Activated naive CD4-positive, alpha-beta T cell treated with anti-CD3 and anti-CD28 coated beads for 36 hours (primary cell): ENCODE data around the gene SREBF2. TPM values are rescaled to one million over a fixed set of nuclear protein-coding genes. Genes with fewer than 3 reads are reported as not detected.

Experiments used
- CTCF ChIA-PET: fragments of 350-600 bp; sonication (Branson Sonifier 250); formaldehyde crosslinking; loops from one replicate; lab custom pipeline; 2021; ENCODE audit warnings: antibody characterized with exemption; lab: Charles Lee
- DNase-seq: peaks from one replicate; pipeline ENCODE4 v3.0.0-alpha.2; 2020
- H3K27ac Mint-ChIP-seq: one replicate; pipeline ENCODE4 v1.8.0; 2021; ENCODE audit warnings: mild to moderate bottlenecking, mixed read lengths
- H3K27me3 Mint-ChIP-seq: one replicate; pipeline ENCODE4 v1.8.0; 2021; ENCODE audit warnings: low read depth, mixed read lengths
- H3K36me3 Mint-ChIP-seq: one replicate; pipeline ENCODE4 v1.8.0; 2021; ENCODE audit warnings: low read depth, mixed read lengths
- H3K4me1 Mint-ChIP-seq: one replicate; pipeline ENCODE4 v1.8.0; 2021; ENCODE audit warnings: low read depth, mixed read lengths
- H3K4me3 Mint-ChIP-seq: one replicate; pipeline ENCODE4 v1.8.0; 2021; ENCODE audit warnings: mild to moderate bottlenecking, moderate library complexity, mixed read lengths
- H3K9me3 Mint-ChIP-seq: one replicate; pipeline ENCODE4 v1.8.0; 2021; ENCODE audit warnings: mixed read lengths
- intact Hi-C: fragments of 100-400 bp; cut with micrococcal nuclease; formaldehyde crosslinking; loops from one replicate; pipeline ENCODE4 v1.15.1; 2023
- total RNA-seq, 2 experiments: library from RNA; stranded (reverse); gene quantifications; one replicate each; pipeline ENCODE4 v1.2.3, GENCODE V29; 2021

SREBF2 gene
- total RNA-seq, 2 experiments from 2014 or later: 143 to 147 TPM

- H3K36me3 Mint-ChIP-seq: peaks cover 56% of the 10 kb centered on the region
- DNase-seq: no peak
- no peak overlapping the region for H3K27ac Mint-ChIP-seq
- intact Hi-C loops: no loop called here
- CTCF ChIA-PET: no interaction called here
- H3K4me3 Mint-ChIP-seq: no peak overlapping the region
- H3K27me3 Mint-ChIP-seq: no peaks in the 10 kb centered on the region
- H3K9me3 Mint-ChIP-seq: no peaks in the 10 kb centered on the region
- H3K4me1 Mint-ChIP-seq: no peaks in the 10 kb centered on the region
These were observed 58.5 kb downstream of the SREBF2 start for GRCh38 chr22:41891407-41891806.

- intact Hi-C loops: no loop called here
- Mint-ChIP-seq H3K4me1 (no peaks in the 10 kb centered on the region), H3K4me3 (no peak overlapping the region), H3K27ac (peak overlapping the region; percentile 41), H3K27me3 (no peaks in the 10 kb centered on the region), H3K36me3 (peaks cover 52% of the 10 kb centered on the region), H3K9me3 (no peaks in the 10 kb centered on the region)
- no peak for DNase-seq
- CTCF ChIA-PET: no interaction called here
These were observed 59.8 kb downstream of the SREBF2 start for GRCh38 chr22:41892721-41893120.

GRCh38 chr22:41893591-41894375, 60.9 kb downstream of the SREBF2 start:
- H3K9me3 Mint-ChIP-seq: no peaks in the 10 kb centered on the region
- intact Hi-C loops: no loop called here
- H3K27ac Mint-ChIP-seq: no peak overlapping the region
- no peaks in the 10 kb centered on the region for H3K4me1 Mint-ChIP-seq
- no peaks in the 10 kb centered on the region for H3K27me3 Mint-ChIP-seq
- no peak for DNase-seq
- H3K36me3 Mint-ChIP-seq: peaks cover 49% of the 10 kb centered on the region
- no peak overlapping the region for H3K4me3 Mint-ChIP-seq
- CTCF ChIA-PET: interaction anchor here (0.7 kb wide), 2 partner anchors 31 to 71 kb away, joined by 3 read pairs; no protein-coding TSS in a partner anchor

- intact Hi-C loops: no loop called here
- no peak overlapping the region for H3K4me3 Mint-ChIP-seq
- H3K27me3 Mint-ChIP-seq: no peaks in the 10 kb centered on the region
- CTCF ChIA-PET: no interaction called here
- peaks cover 41% of the 10 kb centered on the region for H3K36me3 Mint-ChIP-seq
- no peak for DNase-seq
- no peaks in the 10 kb centered on the region for H3K9me3 Mint-ChIP-seq
- peak overlapping the region; percentile 41 for H3K27ac Mint-ChIP-seq
- H3K4me1 Mint-ChIP-seq: no peaks in the 10 kb centered on the region
These were observed 65.7 kb downstream of the SREBF2 start for GRCh38 chr22:41898645-41899044.

- peaks cover 40% of the 10 kb centered on the region for H3K36me3 Mint-ChIP-seq
- intact Hi-C loops: no loop called here
- H3K9me3 Mint-ChIP-seq: no peaks in the 10 kb centered on the region
- H3K27me3 Mint-ChIP-seq: no peaks in the 10 kb centered on the region
- CTCF ChIA-PET: no interaction called here
- no peaks in the 10 kb centered on the region for H3K4me1 Mint-ChIP-seq
- H3K27ac Mint-ChIP-seq: no peak overlapping the region
- H3K4me3 Mint-ChIP-seq: no peak overlapping the region
- DNase-seq: no peak
These were observed 66.2 kb downstream of the SREBF2 start for GRCh38 chr22:41899110-41899509.

GRCh38 chr22:41899992-41900651, 67.2 kb downstream of the SREBF2 start:
- DNase-seq: no peak
- Mint-ChIP-seq H3K27me3 (no peaks in the 10 kb centered on the region), H3K4me3 (no peak overlapping the region), H3K4me1 (no peaks in the 10 kb centered on the region), H3K9me3 (no peaks in the 10 kb centered on the region), H3K27ac (no peak overlapping the region), H3K36me3 (peaks cover 37% of the 10 kb centered on the region)
- intact Hi-C loops: no loop called here
- CTCF ChIA-PET: no interaction called here

GRCh38 chr22:41900652-41901312, 67.9 kb downstream of the SREBF2 start:
- no peak overlapping the region for H3K27ac Mint-ChIP-seq
- intact Hi-C loops: no loop called here
- CTCF ChIA-PET: no interaction called here
- no peaks in the 10 kb centered on the region for H3K27me3 Mint-ChIP-seq
- H3K9me3 Mint-ChIP-seq: no peaks in the 10 kb centered on the region
- H3K36me3 Mint-ChIP-seq: peaks cover 40% of the 10 kb centered on the region
- no peaks in the 10 kb centered on the region for H3K4me1 Mint-ChIP-seq
- DNase-seq: no peak
- no peak overlapping the region for H3K4me3 Mint-ChIP-seq

- intact Hi-C loops: no loop called here
- peaks cover 34% of the 10 kb centered on the region for H3K36me3 Mint-ChIP-seq
- no peaks in the 10 kb centered on the region for H3K9me3 Mint-ChIP-seq
- H3K4me3 Mint-ChIP-seq: no peak overlapping the region
- H3K27me3 Mint-ChIP-seq: no peaks in the 10 kb centered on the region
- peak overlapping the region; percentile 47 for H3K27ac Mint-ChIP-seq
- H3K4me1 Mint-ChIP-seq: no peaks in the 10 kb centered on the region
- DNase-seq: no peak
- CTCF ChIA-PET: no interaction called here
These were observed 69.1 kb downstream of the SREBF2 start for GRCh38 chr22:41902016-41902415.

GRCh38 chr22:41902932-41903421, 70.1 kb downstream of the SREBF2 start:
- no peaks in the 10 kb centered on the region for H3K9me3 Mint-ChIP-seq
- no peak overlapping the region for H3K27ac Mint-ChIP-seq
- H3K4me3 Mint-ChIP-seq: no peak overlapping the region
- peaks cover 31% of the 10 kb centered on the region for H3K36me3 Mint-ChIP-seq
- no peak for DNase-seq
- intact Hi-C loops: no loop called here
- CTCF ChIA-PET: no interaction called here
- no peaks in the 10 kb centered on the region for H3K27me3 Mint-ChIP-seq
- H3K4me1 Mint-ChIP-seq: no peaks in the 10 kb centered on the region

GRCh38 chr22:41904450-41905410, 71.8 kb downstream of the SREBF2 start:
- Mint-ChIP-seq H3K4me1 (peaks cover 10% of the 10 kb centered on the region), H3K9me3 (no peaks in the 10 kb centered on the region)
- CTCF ChIA-PET: no interaction called here

GRCh38 chr22:41905411-41906202, 72.7 kb downstream of the SREBF2 start:
- Mint-ChIP-seq H3K27me3 (peaks cover 5% of the 10 kb centered on the region), H3K4me3 (no peak overlapping the region), H3K27ac (peak overlapping the region; percentile 63), H3K4me1 (peaks cover 10% of the 10 kb centered on the region), H3K9me3 (no peaks in the 10 kb centered on the region), H3K36me3 (peaks cover 19% of the 10 kb centered on the region)
- CTCF ChIA-PET: no interaction called here
- intact Hi-C loops: no loop called here
- DNase-seq: no peak

More at GRCh38 chr22:41904450-41905410, 71.8 kb downstream of the SREBF2 start:
- intact Hi-C loops: no loop called here
- peaks cover 4% of the 10 kb centered on the region for H3K27me3 Mint-ChIP-seq
- DNase-seq: no peak
- no peak overlapping the region for H3K27ac Mint-ChIP-seq
- H3K4me3 Mint-ChIP-seq: no peak overlapping the region
- peaks cover 24% of the 10 kb centered on the region for H3K36me3 Mint-ChIP-seq
